HCT116 (cell line): ENCODE results near the gene EBLN2.

ENCODE experiments used
- CTCF ChIP-seq, 3 experiments: fragments of 200-600 bp in 1 of 3; sonication (generic) in 1 of 3; IDR thresholded peaks in 2 of 3; conservative IDR thresholded peaks in 1 of 3; 2 replicates each; pipeline ENCODE4 v1.5.1; 2012 to 2017; ENCODE audit warnings: low read depth in 2 of 3, low read length in 2 of 3, antibody characterized with exemption in 1 of 3, borderline replicate concordance in 1 of 3, control low read depth in 1 of 3, mild to moderate bottlenecking in 1 of 3, mixed read lengths in 1 of 3, mixed run types in 1 of 3, moderate library complexity in 1 of 3; ENCODE audit not compliant: insufficient read depth in 1 of 3
- MAX ChIP-seq: IDR thresholded peaks from 2 replicates; pipeline ENCODE4 v1.6.1; 2012
- POLR2A ChIP-seq: IDR thresholded peaks from 2 replicates; pipeline ENCODE4 v1.7.0; 2011; ENCODE audit warnings: borderline replicate concordance; ENCODE audit not compliant: insufficient read depth, insufficient read length; ENCODE audit errors: extremely low read depth
- POLR2AphosphoS5 ChIP-seq: IDR thresholded peaks from 2 replicates; pipeline ENCODE4 v1.6.1; 2011; ENCODE audit warnings: mild to moderate bottlenecking, low read depth, low read length, moderate library complexity
- REST ChIP-seq: IDR thresholded peaks from 2 replicates; pipeline ENCODE4 v1.6.1; 2012; ENCODE audit warnings: low read depth

GRCh38 chr3:73030073-73030597, 31.3 kb upstream of the EBLN2 start:
- TF ChIP-seq CTCF (IDR thresholded peaks at IDR 0.05 in 2 of 3, conservative IDR thresholded peaks at IDR 0.05 in 1 of 3; ENCODE audit: borderline replicate concordance in 1 of 3, insufficient read depth in 1 of 3, low read depth in 2 of 3, low read length in 2 of 3) (no peak), REST (no peak), MAX (no peak), POLR2A (no peak), POLR2AphosphoS5 (no peak)
